ENCODE measurements around the gene TMEM87A. TPM values are rescaled to one million over a fixed set of nuclear protein-coding genes. Genes with fewer than 3 reads are reported as not detected.
A peak's percentile ranks its signal among the peaks of the same experiment; 100 is the strongest.

The TMEM87A gene
- total and polyA plus RNA-seq, 2 of the 4 experiments (the other 2 are of a cell fraction): 16.6 to 45.3 TPM

DNA sequence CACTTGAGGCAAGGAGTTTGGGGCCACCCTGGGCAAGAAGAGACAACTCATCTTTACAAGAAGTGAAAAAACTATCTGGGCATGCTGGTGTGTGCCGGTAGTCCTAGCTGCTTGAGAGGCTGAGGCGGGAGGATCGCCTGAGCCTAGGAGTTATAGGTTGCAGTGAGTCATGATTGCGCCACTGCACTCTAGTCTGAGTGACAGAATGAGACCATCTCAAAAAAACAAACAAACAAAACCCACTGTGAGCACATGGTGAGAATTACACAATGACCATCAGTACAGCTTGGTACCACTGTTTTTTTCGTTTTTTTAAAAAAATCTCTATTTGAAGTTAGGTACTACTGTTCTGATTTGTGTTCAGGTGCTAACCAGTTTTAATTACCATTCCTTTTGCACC is 78.7 kb downstream of the TMEM87A start:
- intact Hi-C loops (cut with micrococcal nuclease): no loop called here
- no TSS peak for BruUV-seq (replicated peaks)
- Histone ChIP-seq H3K9me1 (ENCODE audit: insufficient read depth, low read length) (0 out of 2 replicates have a peak, but pooled peaks cover 5% of the 10 kb centered on the region), H3K18ac (ENCODE audit: low read depth, low read length) (no peak overlapping the region), H4K91ac (ENCODE audit: insufficient read depth, low read depth, low read length) (no peak overlapping the region), H4K5ac (ENCODE audit: low read depth, low read length) (no peak overlapping the region), H3K36me3 (ENCODE audit: control insufficient read depth, insufficient read depth, low read length) (peaks cover 21% of the 10 kb centered on the region), H3K4me1 (ENCODE audit: control insufficient read depth, insufficient read depth, low read length) (no peaks in the 10 kb centered on the region; the same call in 1 of the 2 replicates), H3K79me1 (ENCODE audit: low read depth in 1 of 2, low read length in 2 of 2) (peaks cover 19 to 34% of the 10 kb centered on the region in 2 experiments), H3K27ac (ENCODE audit: insufficient read depth, low read length) (no peak overlapping the region), H2AK9ac (replicated peaks; ENCODE audit: low read depth, low read length, poor library complexity) (no peak overlapping the region), H4K20me1 (ENCODE audit: insufficient read depth, low read length) (no peaks in the 10 kb centered on the region; the same call in 1 of the 2 replicates), H2BK120ac (ENCODE audit: low read depth, low read length) (no peak overlapping the region), H2BK5ac (ENCODE audit: low read depth, low read length, poor library complexity, severe bottlenecking) (no peak overlapping the region), H2BK20ac (ENCODE audit: low read depth, low read length) (no peak overlapping the region), H3K9ac (ENCODE audit: low read depth, low read length) (no peak overlapping the region), H3K4ac (ENCODE audit: low read depth, low read length) (no peak overlapping the region), H2BK15ac (ENCODE audit: low read depth, low read length) (no peak overlapping the region), H3K9me3 (ENCODE audit: control insufficient read depth, insufficient read depth, low read length) (no peaks in the 10 kb centered on the region), H3K4me3 (ENCODE audit: insufficient read depth, low read depth, low read length) (no peak overlapping the region), H3K56ac (ENCODE audit: extremely low read depth, insufficient read depth, low read length) (no peak overlapping the region), H3K4me2 (ENCODE audit: low read depth, low read length) (no peak overlapping the region), H2AFZ (replicated peaks; ENCODE audit: low read length, poor library complexity) (no peak overlapping the region), H3K14ac (replicated peaks; ENCODE audit: low read depth, low read length) (no peak overlapping the region), H4K8ac (ENCODE audit: low read depth in 2 of 2, low read length in 2 of 2) (no peak overlapping the region), H3K23ac (ENCODE audit: low read depth, low read length) (no peak overlapping the region), H2AK5ac (ENCODE audit: low read depth, low read length) (no peak overlapping the region), H3K27me3 (ENCODE audit: control insufficient read depth, insufficient read depth, low read length) (no peaks in the 10 kb centered on the region)
- DNase-seq (peak; percentile 62), ATAC-seq (ENCODE audit: low read depth) (peak; percentile 59)
- TF ChIP-seq CEBPB (IDR thresholded peaks at IDR 0.05; ENCODE audit: low read depth, low read length): peak; percentile 91
- TF ChIP-seq, protein P1, sequence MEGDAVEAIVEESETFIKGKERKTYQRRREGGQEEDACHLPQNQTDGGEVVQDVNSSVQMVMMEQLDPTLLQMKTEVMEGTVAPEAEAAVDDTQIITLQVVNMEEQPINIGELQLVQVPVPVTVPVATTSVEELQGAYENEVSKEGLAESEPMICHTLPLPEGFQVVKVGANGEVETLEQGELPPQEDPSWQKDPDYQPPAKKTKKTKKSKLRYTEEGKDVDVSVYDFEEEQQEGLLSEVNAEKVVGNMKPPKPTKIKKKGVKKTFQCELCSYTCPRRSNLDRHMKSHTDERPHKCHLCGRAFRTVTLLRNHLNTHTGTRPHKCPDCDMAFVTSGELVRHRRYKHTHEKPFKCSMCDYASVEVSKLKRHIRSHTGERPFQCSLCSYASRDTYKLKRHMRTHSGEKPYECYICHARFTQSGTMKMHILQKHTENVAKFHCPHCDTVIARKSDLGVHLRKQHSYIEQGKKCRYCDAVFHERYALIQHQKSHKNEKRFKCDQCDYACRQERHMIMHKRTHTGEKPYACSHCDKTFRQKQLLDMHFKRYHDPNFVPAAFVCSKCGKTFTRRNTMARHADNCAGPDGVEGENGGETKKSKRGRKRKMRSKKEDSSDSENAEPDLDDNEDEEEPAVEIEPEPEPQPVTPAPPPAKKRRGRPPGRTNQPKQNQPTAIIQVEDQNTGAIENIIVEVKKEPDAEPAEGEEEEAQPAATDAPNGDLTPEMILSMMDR (conservative IDR thresholded peaks at IDR 0.05; ENCODE audit: low read depth, low read length): no peak
- dilution Hi-C loops (cut with HindIII; ENCODE audit: low sequenced_read_pairs, unreplicated experiment): no loop called here
- ChIA-PET CTCF (interaction anchor here (0.7 kb wide), 1 partner anchor 23 kb away, joined by 4 read pairs; no protein-coding TSS in a partner anchor), POLR2A (ENCODE audit: unreplicated experiment) (no interaction called here)
- no CpG with 5 or more reads among the region's 5 CpGs for WGBS, 2 experiments (ENCODE audit: extremely low coverage in 2 of 2, insufficient read length in 1 of 2)
- in situ Hi-C loops (cut with MboI; ENCODE audit: low sequenced_read_pairs): no loop called here

All from IMR-90 (cell line).